Cardiac muscle cell (in vitro differentiated cells and primary cell): ENCODE measurements around the gene CEP89. TPM values are rescaled to one million over a fixed set of nuclear protein-coding genes. Genes with fewer than 3 reads are reported as not detected.
"Not testable (repeated sequence)": the region's sequence is repeated elsewhere in the genome, so short reads cannot be mapped to it uniquely, and the experiment has no call there.

Experiments used
- DNase-seq, 2 donors: peaks; one replicate each; pipeline versions ENCODE4 v3.0.0 to v3.0.0-alpha.2; 2010 to 2017; ENCODE audit warnings: low read depth in 1 of 2, low spot score in 1 of 2
- H3K27ac ChIP-seq: fragments of 200-600 bp; sonication (generic); 2 replicates; pipeline ENCODE4 v1.5.1; 2016
- H3K27me3 ChIP-seq: fragments of 200-600 bp; sonication (generic); 2 replicates; pipeline ENCODE4 v1.6.0; 2016; ENCODE audit warnings: control low read depth
- H3K36me3 ChIP-seq: fragments of 200-600 bp; sonication (generic); 2 replicates; pipeline ENCODE4 v1.5.1; 2016; ENCODE audit warnings: control low read depth
- H3K4me1 ChIP-seq: fragments of 200-600 bp; sonication (generic); 2 replicates; pipeline ENCODE4 v1.8.1; 2017; ENCODE audit warnings: low read depth, mild to moderate bottlenecking, mixed run types
- H3K4me3 ChIP-seq: fragments of 200-600 bp; sonication (generic); 2 replicates; pipeline ENCODE4 v1.5.1; 2016; ENCODE audit warnings: mild to moderate bottlenecking
- H3K9me3 ChIP-seq: fragments of 200-600 bp; sonication (generic); 2 replicates; pipeline ENCODE4 v1.5.1; 2017; ENCODE audit warnings: low read depth, mild to moderate bottlenecking, control low read depth
- polyA plus RNA-seq: library from polyadenylated mRNA; unstranded; fragments of >200 nt; fragmentation: Nextera tagmentation; extraction: Ambion mirVana; gene quantifications from 2 replicates; pipeline ENCODE4 v1.2.1, GENCODE V29; 2016
- total RNA-seq: library from RNA; depleted of rRNA; stranded (reverse); fragments of >200 nt; gene quantifications from 2 replicates; pipeline ENCODE4 v1.2.3, GENCODE V29; 2016
- TF ChIP-seq, protein P1 (sequence below): IDR thresholded peaks from 2 replicates; pipeline ENCODE4 v1.5.1; 2012; ENCODE audit warnings: low read depth, mild to moderate bottlenecking, low read length

Gene CEP89
- 13.8 and 20.0 TPM in 2 replicates for total RNA-seq
- polyA plus RNA-seq = 19.4 and 28.9 TPM in 2 replicates

DNA sequence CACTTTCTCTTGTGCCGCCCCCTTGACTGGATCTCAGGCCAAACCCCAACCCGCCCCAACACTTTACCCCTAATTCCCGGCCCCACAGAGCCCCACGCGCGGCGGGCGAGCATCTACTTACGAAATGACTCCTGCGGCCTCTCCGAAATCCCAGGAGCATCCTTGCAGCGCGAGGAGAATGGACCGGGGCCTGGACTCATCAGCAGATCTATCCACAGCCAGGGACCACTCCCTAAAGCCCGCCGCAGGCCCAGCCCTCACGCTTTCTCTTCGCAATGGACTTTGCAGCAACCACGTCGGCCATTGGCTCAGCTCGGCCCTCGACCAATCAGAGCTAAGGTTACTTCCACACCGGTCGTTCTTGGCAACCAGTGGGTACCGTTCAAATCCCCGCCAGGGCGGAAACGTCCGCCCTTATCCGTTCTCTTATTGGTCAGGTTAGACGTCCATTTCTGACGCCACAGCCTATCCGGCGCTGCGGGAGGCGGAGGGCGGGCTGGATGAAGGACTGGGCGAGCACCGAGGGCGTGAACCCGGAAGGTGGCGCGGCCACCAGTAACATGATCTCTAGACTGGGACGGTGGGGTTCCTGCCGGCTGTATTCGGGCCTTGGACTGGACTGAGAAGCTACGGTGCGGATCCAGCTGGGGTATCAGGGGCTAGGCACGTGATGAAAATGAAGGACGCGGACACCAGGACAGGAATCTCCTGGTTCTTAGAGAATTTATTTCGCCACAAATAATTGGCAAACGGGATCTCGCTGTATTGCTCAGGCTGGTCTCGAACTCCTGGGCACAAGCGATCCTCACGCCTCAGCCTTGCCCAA, at the start of gene CEP89, which contains the start of gene FAAP24:
TSS of gene CEP89 (minus strand) at position 244 of the 826 bp plus-strand sequence. CDS start at position 160, 84 bp downstream.
TSS of gene FAAP24 (plus strand) at position 528 of the 826 bp plus-strand sequence. CDS start 955 bp downstream, outside the sequence.
- no peak within 1 kb of the TSS for H3K27ac ChIP-seq
- H3K4me1 ChIP-seq = no peaks in the 10 kb centered on the region
- H3K4me3 ChIP-seq = peak within 1 kb of the TSS; percentile 92
- no peaks in the 10 kb centered on the region for H3K9me3 ChIP-seq
- no peaks in the 10 kb centered on the region for H3K36me3 ChIP-seq
- peak; percentile 99 to 100 for DNase-seq
- TF ChIP-seq, protein P1, sequence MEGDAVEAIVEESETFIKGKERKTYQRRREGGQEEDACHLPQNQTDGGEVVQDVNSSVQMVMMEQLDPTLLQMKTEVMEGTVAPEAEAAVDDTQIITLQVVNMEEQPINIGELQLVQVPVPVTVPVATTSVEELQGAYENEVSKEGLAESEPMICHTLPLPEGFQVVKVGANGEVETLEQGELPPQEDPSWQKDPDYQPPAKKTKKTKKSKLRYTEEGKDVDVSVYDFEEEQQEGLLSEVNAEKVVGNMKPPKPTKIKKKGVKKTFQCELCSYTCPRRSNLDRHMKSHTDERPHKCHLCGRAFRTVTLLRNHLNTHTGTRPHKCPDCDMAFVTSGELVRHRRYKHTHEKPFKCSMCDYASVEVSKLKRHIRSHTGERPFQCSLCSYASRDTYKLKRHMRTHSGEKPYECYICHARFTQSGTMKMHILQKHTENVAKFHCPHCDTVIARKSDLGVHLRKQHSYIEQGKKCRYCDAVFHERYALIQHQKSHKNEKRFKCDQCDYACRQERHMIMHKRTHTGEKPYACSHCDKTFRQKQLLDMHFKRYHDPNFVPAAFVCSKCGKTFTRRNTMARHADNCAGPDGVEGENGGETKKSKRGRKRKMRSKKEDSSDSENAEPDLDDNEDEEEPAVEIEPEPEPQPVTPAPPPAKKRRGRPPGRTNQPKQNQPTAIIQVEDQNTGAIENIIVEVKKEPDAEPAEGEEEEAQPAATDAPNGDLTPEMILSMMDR = no peak
- H3K27me3 ChIP-seq = no peaks in the 10 kb centered on the region

DNA sequence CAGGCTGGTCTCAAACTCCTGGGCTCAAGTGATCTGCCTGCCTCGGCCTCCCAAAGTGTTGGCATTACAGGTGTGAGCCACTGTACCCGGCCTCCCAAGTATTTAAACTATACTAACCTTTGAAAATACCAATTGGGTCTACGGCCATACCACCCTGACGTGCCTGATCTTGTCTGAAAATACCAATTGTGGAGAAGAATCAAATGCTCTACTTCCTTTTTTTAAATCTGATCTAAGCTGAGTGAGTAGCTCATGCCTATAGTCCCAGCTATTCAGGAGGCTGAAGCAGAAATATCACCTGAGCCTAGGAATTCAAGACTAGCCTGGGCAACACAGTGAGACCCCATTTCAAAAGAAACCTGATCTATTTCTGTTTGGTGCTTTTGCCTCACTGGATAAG, 39.1 kb upstream of the CEP89 start:
- not testable (repeated sequence) for H3K27me3 ChIP-seq, DNase-seq, H3K27ac ChIP-seq, H3K9me3 ChIP-seq, H3K4me3 ChIP-seq, H3K36me3 ChIP-seq, H3K4me1 ChIP-seq

DNA sequence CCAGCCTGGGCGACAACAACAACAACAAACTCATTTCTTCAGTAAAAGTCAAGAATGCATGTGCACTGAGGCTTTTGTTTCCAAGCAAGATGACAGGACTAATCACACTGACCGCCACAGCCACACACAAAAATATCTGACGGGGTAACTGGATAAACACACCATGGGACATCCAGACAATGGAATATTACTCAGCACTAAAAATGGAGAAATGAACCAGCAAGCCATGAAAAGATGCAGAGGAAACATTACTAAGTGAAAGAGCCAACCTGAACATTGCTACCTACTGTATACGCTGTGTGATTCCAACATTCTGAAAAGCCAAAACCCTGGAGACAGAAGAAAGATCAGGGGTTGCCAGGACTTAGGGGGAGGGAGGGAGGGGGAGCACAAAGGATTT, 37.0 kb upstream of the CEP89 start:
- Histone ChIP-seq H3K9me3 (no peaks in the 10 kb centered on the region), H3K4me1 (no peaks in the 10 kb centered on the region), H3K27ac (no peak overlapping the region), H3K4me3 (no peak overlapping the region), H3K36me3 (peaks cover 6% of the 10 kb centered on the region), H3K27me3 (no peaks in the 10 kb centered on the region)
- DNase-seq = no peak
- TF ChIP-seq, protein P1 = no peak

DNA sequence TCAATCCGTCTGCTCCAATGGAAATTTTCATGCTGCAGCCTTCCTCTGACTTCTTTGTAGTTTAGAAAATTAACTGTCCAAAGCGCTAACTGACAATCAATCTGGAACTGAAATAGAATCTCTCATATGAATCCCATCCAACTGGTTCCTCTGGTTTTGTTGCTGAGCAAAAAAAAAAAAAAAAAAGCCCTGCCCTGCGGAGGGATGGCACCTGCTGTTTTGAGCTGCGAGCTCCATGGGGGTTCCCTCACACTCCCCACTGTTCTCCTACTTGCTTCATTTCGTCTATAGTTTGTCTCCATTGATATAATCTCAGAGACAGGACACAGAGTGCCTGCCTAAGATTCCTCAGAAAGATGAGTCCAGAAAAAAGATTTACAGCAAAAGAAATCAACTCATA, 33.7 kb upstream of the CEP89 start:
- Histone ChIP-seq H3K4me3 (no peak overlapping the region), H3K27ac (no peak overlapping the region), H3K36me3 (peaks cover 3% of the 10 kb centered on the region), H3K4me1 (no peaks in the 10 kb centered on the region), H3K27me3 (no peaks in the 10 kb centered on the region), H3K9me3 (no peaks in the 10 kb centered on the region)
- TF ChIP-seq, protein P1 = no peak
- no peak for DNase-seq

DNA sequence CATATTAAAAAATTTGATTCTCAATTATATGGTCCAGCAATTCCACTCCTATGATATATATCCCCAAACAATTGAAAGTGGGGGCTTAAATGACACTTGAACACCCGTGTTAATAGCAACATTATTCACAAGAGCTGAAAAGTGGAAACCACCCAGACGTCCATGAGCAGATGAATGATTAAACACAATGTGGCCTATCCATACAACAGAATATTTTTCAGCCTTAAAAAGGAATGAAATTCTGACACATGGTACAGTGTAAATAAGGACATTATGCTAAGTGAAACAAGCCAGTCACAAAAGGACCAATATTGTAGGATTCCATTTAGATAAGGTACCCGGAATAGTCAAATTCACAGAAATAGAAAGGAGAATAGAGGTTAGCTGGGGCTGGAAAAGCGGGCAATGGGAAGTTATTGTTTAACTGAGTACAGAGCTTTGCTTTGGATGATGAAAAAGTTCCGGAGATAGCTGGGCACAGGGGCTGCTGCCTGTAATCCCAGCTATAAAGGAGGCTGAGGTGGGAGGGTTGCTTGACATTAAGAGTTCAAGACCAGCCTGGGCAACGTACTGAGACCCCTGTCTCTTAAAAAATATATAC, 31.8 kb upstream of the CEP89 start:
- not testable (repeated sequence) for H3K9me3 ChIP-seq, H3K4me1 ChIP-seq, H3K4me3 ChIP-seq, H3K27ac ChIP-seq, H3K27me3 ChIP-seq, DNase-seq, H3K36me3 ChIP-seq

DNA sequence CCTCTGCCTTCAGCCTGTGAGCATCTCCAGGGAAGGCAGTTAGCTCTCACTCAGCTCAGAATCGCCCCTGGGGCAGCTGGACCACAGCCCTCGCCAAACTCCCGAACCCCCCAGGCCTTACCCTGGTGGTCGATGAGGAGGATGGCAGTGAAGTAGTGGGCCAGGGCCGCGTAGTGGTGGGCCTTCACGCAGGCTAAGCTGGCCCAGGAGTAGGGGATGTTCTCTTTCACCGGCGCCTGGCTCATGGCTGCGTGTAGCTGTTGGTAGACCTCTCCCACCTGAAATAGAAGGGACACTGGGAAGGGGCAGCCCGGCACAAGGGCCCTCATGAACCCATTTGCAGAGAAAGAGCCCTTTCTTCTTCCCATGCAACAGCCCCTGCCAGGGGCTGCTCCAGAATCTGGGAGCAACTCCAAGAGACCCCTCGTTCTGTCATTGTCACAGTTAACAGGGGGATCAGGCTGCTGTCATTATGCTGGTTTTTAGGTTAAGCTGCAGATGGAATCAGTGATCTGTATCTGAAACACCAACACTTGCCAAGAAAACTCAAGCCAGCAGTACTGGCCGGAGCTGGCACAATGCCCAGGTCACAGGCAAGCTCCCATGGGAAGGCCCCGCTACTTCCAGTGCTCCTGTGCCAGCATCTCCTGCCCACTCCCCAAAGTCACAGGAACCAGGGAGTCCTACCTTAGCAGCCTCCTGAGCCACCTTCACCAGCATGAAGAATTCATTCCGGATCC, 30.5 kb upstream of the CEP89 start:
- H3K4me3 ChIP-seq, H3K27me3 ChIP-seq, H3K9me3 ChIP-seq, H3K4me1 ChIP-seq, H3K36me3 ChIP-seq, H3K27ac ChIP-seq, DNase-seq: not testable (repeated sequence)
